Mesenchymal stem cell (in vitro differentiated cells and primary cell): ENCODE data around the gene NEK8.
"Not testable (repeated sequence)": the region's sequence is repeated elsewhere in the genome, so short reads cannot be mapped to it uniquely, and the experiment has no call there.

ENCODE experiments used
- DNase-seq: peaks from one replicate; pipeline ENCODE4 v3.0.0-alpha.2; 2013
- H2AFZ ChIP-seq: one replicate; pipeline ENCODE4 v1.6.1; 2013; ENCODE audit warnings: low read depth, mild to moderate bottlenecking, control low read depth, inconsistent platforms, low read length, moderate library complexity
- H2AK5ac ChIP-seq: 2 replicates; pipeline ENCODE4 v1.6.1; 2013; ENCODE audit warnings: low read length, moderate library complexity, mild to moderate bottlenecking, inconsistent platforms; ENCODE audit not compliant: severe bottlenecking
- H2BK120ac ChIP-seq: one replicate; pipeline ENCODE4 v1.6.1; 2013; ENCODE audit warnings: low read depth, mild to moderate bottlenecking, inconsistent platforms, low read length, moderate library complexity
- H2BK12ac ChIP-seq, 2 experiments: one replicate each; pipeline ENCODE4 v1.6.1; 2013; ENCODE audit warnings: inconsistent platforms in 2 of 2, low read length in 2 of 2, mild to moderate bottlenecking in 2 of 2, moderate library complexity in 2 of 2, control low read depth in 1 of 2
- H2BK15ac ChIP-seq: one replicate; pipeline ENCODE4 v1.6.1; 2013; ENCODE audit warnings: mild to moderate bottlenecking, low read depth, inconsistent platforms; ENCODE audit not compliant: poor library complexity, severe bottlenecking
- H2BK5ac ChIP-seq: 2 replicates; pipeline ENCODE4 v1.6.1; 2013; ENCODE audit warnings: low read depth, mild to moderate bottlenecking, low read length, control low read depth, inconsistent platforms; ENCODE audit not compliant: poor library complexity, severe bottlenecking
- H3K14ac ChIP-seq, 2 experiments: one replicate each; pipeline ENCODE4 v1.6.1; 2013; ENCODE audit warnings: inconsistent platforms in 2 of 2, low read length in 2 of 2, control low read depth in 1 of 2, mild to moderate bottlenecking in 1 of 2, moderate library complexity in 1 of 2
- H3K18ac ChIP-seq, 2 experiments: one replicate each; pipeline ENCODE4 v1.6.1; 2013; ENCODE audit warnings: inconsistent platforms in 2 of 2, low read length in 2 of 2, control low read depth in 1 of 2, low read depth in 1 of 2, mild to moderate bottlenecking in 1 of 2
- H3K23ac ChIP-seq, 2 experiments: one replicate each; pipeline ENCODE4 v1.6.1; 2013; ENCODE audit warnings: inconsistent platforms in 2 of 2, low read length in 2 of 2, mild to moderate bottlenecking in 2 of 2, moderate library complexity in 2 of 2, control low read depth in 1 of 2
- H3K27ac ChIP-seq: 2 replicates; pipeline ENCODE4 v1.5.1; 2013; ENCODE audit warnings: mild to moderate bottlenecking, moderate library complexity, low read length, control low read depth, inconsistent platforms; ENCODE audit not compliant: poor library complexity, severe bottlenecking
- H3K27me3 ChIP-seq, 2 experiments: 2 replicates each; pipeline versions ENCODE4 v1.6.1 to v1.7.0; 2013; ENCODE audit warnings: low read length in 2 of 2, mild to moderate bottlenecking in 2 of 2, moderate library complexity in 2 of 2, control low read depth in 1 of 2, inconsistent platforms in 1 of 2; ENCODE audit not compliant: control insufficient read depth in 1 of 2, insufficient read depth in 1 of 2
- H3K36me3 ChIP-seq, 2 experiments: 2 replicates each; pipeline versions ENCODE4 v1.6.1 to v1.7.0; 2013; ENCODE audit warnings: low read length in 2 of 2, control low read depth in 1 of 2, inconsistent platforms in 1 of 2, low read depth in 1 of 2, mild to moderate bottlenecking in 1 of 2; ENCODE audit not compliant: insufficient read depth in 2 of 2, control insufficient read depth in 1 of 2
- H3K4ac ChIP-seq, 2 experiments: one replicate each; pipeline ENCODE4 v1.6.1; 2013; ENCODE audit warnings: inconsistent platforms in 2 of 2, low read length in 2 of 2, mild to moderate bottlenecking in 2 of 2, moderate library complexity in 2 of 2, control low read depth in 1 of 2, low read depth in 1 of 2
- H3K4me1 ChIP-seq: 2 replicates; pipeline ENCODE4 v1.6.1; 2013; ENCODE audit warnings: low read depth, low read length, control low read depth; ENCODE audit not compliant: control insufficient read depth, insufficient read depth
- H3K4me2 ChIP-seq: 2 replicates; pipeline ENCODE4 v1.6.1; 2013; ENCODE audit warnings: low read length, mild to moderate bottlenecking, inconsistent platforms; ENCODE audit not compliant: poor library complexity, severe bottlenecking
- H3K4me3 ChIP-seq, 2 experiments: 2 replicates each; pipeline versions ENCODE4 v1.5.1 to v1.7.0; 2013; ENCODE audit warnings: low read length in 2 of 2, mild to moderate bottlenecking in 2 of 2, control low read depth in 1 of 2, low read depth in 1 of 2; ENCODE audit not compliant: insufficient read depth in 1 of 2
- H3K79me1 ChIP-seq: replicated peaks from 2 replicates; pipeline ENCODE4 v1.6.1; 2013; ENCODE audit warnings: mild to moderate bottlenecking, control low read depth, low read length, inconsistent platforms; ENCODE audit not compliant: poor library complexity, severe bottlenecking
- H3K9ac ChIP-seq: 2 replicates; pipeline ENCODE4 v1.7.0; 2013; ENCODE audit warnings: mild to moderate bottlenecking, low read length, moderate library complexity
- H3K9me3 ChIP-seq: 2 replicates; pipeline ENCODE4 v1.7.0; 2013; ENCODE audit warnings: mild to moderate bottlenecking, low read length; ENCODE audit not compliant: control insufficient read depth
- H4K8ac ChIP-seq: one replicate; pipeline ENCODE4 v1.6.1; 2013; ENCODE audit warnings: inconsistent platforms, mild to moderate bottlenecking, low read length, moderate library complexity
- H4K91ac ChIP-seq: one replicate; pipeline ENCODE4 v1.6.1; 2013; ENCODE audit warnings: mild to moderate bottlenecking, low read length, inconsistent platforms
- WGBS: methylation state at CpG from one replicate; pipeline ENCODE4 v1.1.7; 2013; ENCODE audit warnings: mixed read lengths; 5-methylcytosine and 5-hydroxymethylcytosine counted together

NEK8 gene

GRCh38 chr17:28734712-28735241 is 6.2 kb downstream of the NEK8 start:
- H2BK5ac ChIP-seq: no peak overlapping the region
- H3K79me1 ChIP-seq: peaks cover under 1% of the 10 kb centered on the region
- DNase-seq: no peak
- H2BK12ac ChIP-seq: no peak overlapping the region
- no peak overlapping the region for H3K9ac ChIP-seq
- H3K23ac ChIP-seq: no peak overlapping the region
- H3K18ac ChIP-seq: no peak overlapping the region
- no peak overlapping the region for H3K27ac ChIP-seq
- H3K4me3 ChIP-seq: no peak overlapping the region
- H3K27me3 ChIP-seq: no peaks in the 10 kb centered on the region
- H3K14ac ChIP-seq: no peak overlapping the region
- peaks cover 19 to 25% of the 10 kb centered on the region in 2 experiments for H3K36me3 ChIP-seq
- no peak overlapping the region for H3K4ac ChIP-seq
- H3K4me1 ChIP-seq: peaks cover 6% of the 10 kb centered on the region
- WGBS: 98% methylated on average over 10 of the region's 10 CpGs
- no peak overlapping the region for H4K8ac ChIP-seq
- no peak overlapping the region for H2BK15ac ChIP-seq
- H3K9me3 ChIP-seq: no peaks in the 10 kb centered on the region
- no peak overlapping the region for H4K91ac ChIP-seq
- H2BK120ac ChIP-seq: no peak overlapping the region
- no peak overlapping the region for H3K4me2 ChIP-seq
- H2AFZ ChIP-seq: no peak overlapping the region
- no peak overlapping the region for H2AK5ac ChIP-seq

DNA sequence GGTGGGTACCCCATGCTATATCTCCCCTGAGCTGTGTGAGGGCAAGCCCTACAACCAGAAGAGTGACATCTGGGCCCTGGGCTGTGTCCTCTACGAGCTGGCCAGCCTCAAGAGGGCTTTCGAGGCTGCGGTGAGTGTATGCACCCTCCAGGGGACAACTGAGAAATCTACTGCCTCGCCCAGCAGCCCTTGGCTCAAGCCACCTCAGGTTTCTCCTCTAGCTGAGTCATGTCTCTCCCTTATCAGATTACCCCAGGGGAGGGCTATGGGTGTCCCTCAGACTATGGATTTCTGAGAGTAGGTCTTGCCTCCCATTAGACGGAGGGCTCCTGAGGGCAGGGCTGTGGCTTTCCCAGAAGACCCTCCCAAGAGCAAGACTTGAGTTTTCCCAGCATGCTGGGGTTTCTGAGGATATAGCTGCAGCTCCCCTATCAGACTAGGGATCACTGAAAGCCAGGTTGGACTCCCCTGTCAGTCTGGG is 6.7 kb downstream of the NEK8 start:
- Histone ChIP-seq H2BK12ac (no peak overlapping the region), H4K8ac (no peak overlapping the region), H2AK5ac (no peak overlapping the region), H3K4me1 (peaks cover 6% of the 10 kb centered on the region), H3K4me3 (no peak overlapping the region), H3K23ac (no peak overlapping the region), H3K36me3 (peaks cover 19 to 27% of the 10 kb centered on the region in 2 experiments), H3K9me3 (no peaks in the 10 kb centered on the region), H3K14ac (no peak overlapping the region), H3K27ac (no peak overlapping the region), H3K27me3 (no peaks in the 10 kb centered on the region), H4K91ac (no peak overlapping the region), H3K9ac (no peak overlapping the region), H2BK120ac (no peak overlapping the region), H2BK5ac (no peak overlapping the region), H3K79me1 (no peaks in the 10 kb centered on the region), H2AFZ (no peak overlapping the region), H3K4me2 (no peak overlapping the region), H2BK15ac (no peak overlapping the region), H3K4ac (no peak overlapping the region), H3K18ac (no peak overlapping the region)
- DNase-seq: no peak
- 78% methylated on average over 4 of the region's 5 CpGs for WGBS

DNA sequence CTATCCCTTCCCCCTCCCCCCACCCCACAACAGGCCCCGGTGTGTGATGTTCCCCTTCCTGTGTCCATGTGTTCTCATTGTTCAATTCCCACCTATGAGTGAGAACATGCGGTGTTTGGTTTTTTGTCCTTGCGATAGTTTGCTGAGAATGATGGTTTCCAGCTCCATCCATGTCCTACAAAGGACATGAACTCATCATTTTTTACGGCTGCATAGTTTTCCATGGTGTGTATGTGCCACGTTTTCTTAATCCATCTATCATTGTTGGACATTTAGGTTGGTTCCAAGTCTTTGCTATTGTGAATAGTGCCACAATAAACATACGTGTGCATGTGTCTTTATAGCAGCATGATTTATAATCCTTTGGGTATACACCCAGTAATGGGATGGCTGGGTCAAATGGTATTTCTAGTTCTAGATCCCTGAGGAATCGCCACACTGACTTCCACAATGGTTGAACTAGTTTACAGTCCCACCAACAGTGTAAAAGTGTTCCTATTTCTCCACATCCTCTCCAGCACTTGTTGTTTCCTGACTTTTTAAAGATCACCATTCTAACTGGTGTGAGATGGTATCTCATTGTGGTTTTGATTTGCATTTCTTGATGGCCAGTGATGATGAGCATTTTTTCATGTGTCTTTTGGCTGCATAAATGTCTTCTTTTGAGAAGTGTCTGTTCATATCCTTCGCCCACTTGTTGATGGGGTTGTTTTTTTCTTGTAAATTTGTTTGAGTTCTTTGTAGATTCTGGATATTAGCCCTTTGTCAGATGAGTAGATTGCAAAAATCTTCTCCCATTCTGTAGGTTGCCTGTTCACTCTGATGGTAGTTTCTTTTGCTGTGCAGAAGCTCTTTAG is 7.6 kb downstream of the NEK8 start:
- H3K23ac ChIP-seq, H4K8ac ChIP-seq, H2AK5ac ChIP-seq, H3K79me1 ChIP-seq, H3K27ac ChIP-seq, DNase-seq, H2AFZ ChIP-seq, H3K9ac ChIP-seq, H4K91ac ChIP-seq, H3K9me3 ChIP-seq, H2BK15ac ChIP-seq, H3K4me2 ChIP-seq, H2BK12ac ChIP-seq, H3K4ac ChIP-seq, H2BK120ac ChIP-seq, H3K18ac ChIP-seq, H3K4me1 ChIP-seq, H2BK5ac ChIP-seq, H3K4me3 ChIP-seq, H3K27me3 ChIP-seq, H3K14ac ChIP-seq: not testable (repeated sequence)
- H3K36me3 ChIP-seq: peaks cover 22 to 35% of the 10 kb centered on the region in 2 experiments
- WGBS: 100% methylated on average over 1 of the region's 8 CpGs

GRCh38 chr17:28737316-28737715 is 8.7 kb downstream of the NEK8 start:
- no peak overlapping the region for H2BK15ac ChIP-seq
- no peak overlapping the region for H2BK5ac ChIP-seq
- no peak overlapping the region for H2AFZ ChIP-seq
- H3K18ac ChIP-seq: no peak overlapping the region
- no peak overlapping the region for H3K27ac ChIP-seq
- no peak overlapping the region for H2BK120ac ChIP-seq
- DNase-seq: no peak
- H3K4ac ChIP-seq: no peak overlapping the region
- H3K36me3 ChIP-seq: peaks cover 22 to 40% of the 10 kb centered on the region in 2 experiments
- H4K8ac ChIP-seq: no peak overlapping the region
- peaks cover 10% of the 10 kb centered on the region for H3K4me1 ChIP-seq
- H3K9me3 ChIP-seq: no peaks in the 10 kb centered on the region
- H3K9ac ChIP-seq: no peak overlapping the region
- H3K14ac ChIP-seq: no peak overlapping the region
- H2BK12ac ChIP-seq: no peak overlapping the region
- WGBS: 94% methylated on average over 12 of the region's 12 CpGs
- H2AK5ac ChIP-seq: no peak overlapping the region
- H3K4me2 ChIP-seq: no peak overlapping the region
- no peaks in the 10 kb centered on the region for H3K27me3 ChIP-seq
- no peak overlapping the region for H3K4me3 ChIP-seq
- H4K91ac ChIP-seq: no peak overlapping the region
- H3K79me1 ChIP-seq: peaks cover 3% of the 10 kb centered on the region
- H3K23ac ChIP-seq: no peak overlapping the region
